ENCODE measurements around the gene RELL1. TPM values are rescaled to one million over a fixed set of nuclear protein-coding genes. Genes with fewer than 3 reads are reported as not detected.

The RELL1 gene
- polyA plus RNA-seq, 4 donors = 0.89 to 23.1 (median 4.2) TPM

GRCh38 chr4:37561803-37562207, 124.4 kb downstream of the RELL1 start:
- no peak for DNase-seq
- Histone ChIP-seq H3K9me3 (ENCODE audit: control insufficient read depth in 2 of 2, insufficient read depth in 1 of 2, low read depth in 1 of 2, low read length in 1 of 2) (peaks cover 0 to 6% of the 10 kb centered on the region in 2 donors), H3K27ac (ENCODE audit: low read depth in 1 of 3, low read length in 2 of 3) (no peak overlapping the region), H3K36me3 (ENCODE audit: control insufficient read depth in 3 of 3, insufficient read depth in 2 of 3, low read depth in 1 of 3, low read length in 3 of 3) (peaks cover 0 to 27% (median 0%) of the 10 kb centered on the region in 3 donors), H3K4me3 (ENCODE audit: low read depth in 1 of 3, low read length in 3 of 3) (no peak overlapping the region), H3K27me3 (ENCODE audit: control insufficient read depth in 3 of 3, insufficient read depth in 3 of 3, low read length in 3 of 3) (no peaks in the 10 kb centered on the region), H3K4me1 (ENCODE audit: control insufficient read depth in 3 of 3, insufficient read depth in 2 of 3, low read depth in 1 of 3, low read length in 2 of 3) (no peaks in the 10 kb centered on the region)
- FAIRE-seq = no peak
- WGBS, 3 donors = 41 to 63% (median 42%) methylated on average over 1 of the region's 1 CpG

GRCh38 chr4:37561196-37561802, 124.9 kb downstream of the RELL1 start:
- 71 to 82% (median 77%) methylated on average over 3 of the region's 3 CpGs for WGBS, 3 donors
- Histone ChIP-seq H3K4me1 (ENCODE audit: control insufficient read depth in 3 of 3, insufficient read depth in 2 of 3, low read depth in 1 of 3, low read length in 2 of 3) (no peaks in the 10 kb centered on the region), H3K36me3 (ENCODE audit: control insufficient read depth in 3 of 3, insufficient read depth in 2 of 3, low read depth in 1 of 3, low read length in 3 of 3) (peaks cover 0 to 27% (median 0%) of the 10 kb centered on the region in 3 donors), H3K4me3 (ENCODE audit: low read depth in 1 of 3, low read length in 3 of 3) (no peak overlapping the region), H3K27me3 (ENCODE audit: control insufficient read depth in 3 of 3, insufficient read depth in 3 of 3, low read length in 3 of 3) (no peaks in the 10 kb centered on the region), H3K27ac (ENCODE audit: low read depth in 1 of 3, low read length in 2 of 3) (no peak overlapping the region), H3K9me3 (ENCODE audit: control insufficient read depth in 2 of 2, insufficient read depth in 1 of 2, low read depth in 1 of 2, low read length in 1 of 2) (peaks cover 0 to 10% of the 10 kb centered on the region in 2 donors)
- FAIRE-seq (no peak), DNase-seq (no peak)

Other genes with a start within 250 kb of the RELL1 start
- 10 to 100 TPM in 2 of 4 donors, 1 to 10 TPM in 2; 6.3 to 34.0 (median 11.9) TPM for gene PGM2, start 140.3 kb upstream of the RELL1 start, polyA plus RNA-seq
- gene TBC1D1, start 204.7 kb upstream of the RELL1 start, polyA plus RNA-seq = 100 to 1,000 TPM in 1 of 4 donors, 10 to 100 TPM in 3; 38.3 to 118 (median 41.5) TPM

Data from small intestine (tissue), 7 donors.